Stimulated activated CD8-positive, alpha-beta memory T cell treated with anti-CD3 and anti-CD28 coated beads, Interleukin-7, amount 100 ng/mL, for 48 hours (primary cell): ENCODE measurements around the gene CCDC167.

Experiments used
- DNase-seq, 2 donors: peaks; one replicate each; pipeline ENCODE4 v3.0.0-alpha.2; 2020; ENCODE audit warnings: low read depth in 1 of 2; ENCODE audit errors: extremely low read depth in 1 of 2

Gene CCDC167

GRCh38 chr6:37499433-37500293 lies at the start of gene CCDC167:
CCDC167 (minus strand) TSS chr6:37499893; CDS start chr6:37499863, 30 bp downstream.
- peak; percentile 96 to 99 for DNase-seq

GRCh38 chr6:37549154-37549553 lies 49.5 kb upstream of the CCDC167 start:
- DNase-seq, result no peak

GRCh38 chr6:37548067-37548674 lies 48.5 kb upstream of the CCDC167 start:
- DNase-seq, result no peak

- no peak for DNase-seq
Observed at GRCh38 chr6:37547564-37548061, 47.9 kb upstream of the CCDC167 start.

- no peak for DNase-seq
Observed at GRCh38 chr6:37546141-37546871, 46.6 kb upstream of the CCDC167 start.

GRCh38 chr6:37544530-37544929 lies 44.8 kb upstream of the CCDC167 start:
- no peak for DNase-seq

- no peak for DNase-seq
Observed at GRCh38 chr6:37543361-37543760, 43.7 kb upstream of the CCDC167 start.

GRCh38 chr6:37541346-37541745 lies 41.7 kb upstream of the CCDC167 start:
- DNase-seq, result no peak

GRCh38 chr6:37540390-37540789 lies 40.7 kb upstream of the CCDC167 start:
- DNase-seq, result no peak

- no peak for DNase-seq
Observed at GRCh38 chr6:37540029-37540352, 40.3 kb upstream of the CCDC167 start.

GRCh38 chr6:37539171-37540028 lies 39.7 kb upstream of the CCDC167 start:
- no peak for DNase-seq

GRCh38 chr6:37538107-37538506 lies 38.4 kb upstream of the CCDC167 start:
- DNase-seq, result no peak

- DNase-seq, result no peak
Observed at GRCh38 chr6:37537548-37537947, 37.9 kb upstream of the CCDC167 start.

GRCh38 chr6:37536491-37537190 lies 36.9 kb upstream of the CCDC167 start:
- no peak for DNase-seq

- DNase-seq, result no peak
Observed at GRCh38 chr6:37535759-37536490, 36.2 kb upstream of the CCDC167 start.

- no peak for DNase-seq
Observed at GRCh38 chr6:37535428-37535758, 35.7 kb upstream of the CCDC167 start.

- DNase-seq, result no peak
Observed at GRCh38 chr6:37534893-37535292, 35.2 kb upstream of the CCDC167 start.

- no peak for DNase-seq
Observed at GRCh38 chr6:37532122-37532521, 32.4 kb upstream of the CCDC167 start.

- no peak for DNase-seq
Observed at GRCh38 chr6:37531437-37532036, 31.8 kb upstream of the CCDC167 start.
